ENCODE results near the gene HNRNPU. TPM values are rescaled to one million over a fixed set of nuclear protein-coding genes. Genes with fewer than 3 reads are reported as not detected.
A peak's percentile ranks its signal among the peaks of the same experiment; 100 is the strongest.

HNRNPU gene
- total RNA-seq, 1 experiment from 2014 or later = 602 TPM

DNA sequence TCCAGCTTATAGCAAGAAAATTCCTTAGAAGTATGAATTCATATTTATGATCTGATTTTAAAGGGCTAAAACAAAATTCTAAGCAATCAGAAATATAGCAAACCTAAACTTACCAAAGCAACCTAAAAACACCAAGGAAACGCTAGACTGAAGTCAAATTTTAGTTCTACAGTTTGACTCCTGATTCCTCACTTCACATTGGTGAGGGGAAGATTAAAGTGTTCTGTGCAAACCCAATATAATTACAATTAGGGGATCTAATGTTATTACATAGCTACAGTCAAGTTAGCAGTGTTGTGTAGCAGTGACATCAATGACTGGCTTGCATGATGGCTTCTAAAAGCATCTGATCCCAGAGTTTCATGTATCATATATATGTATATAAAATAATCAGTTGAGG lies 11.6 kb downstream of the HNRNPU start:
- peaks cover 95% of the 10 kb centered on the region for H3K36me3 ChIP-seq
- DNase-seq = no peak
- H3K27me3 ChIP-seq = no peaks in the 10 kb centered on the region
- H3K4me1 ChIP-seq = no peaks in the 10 kb centered on the region
- H3K4me3 ChIP-seq = no peak overlapping the region
- H3K9me3 ChIP-seq (replicated peaks) = no peaks in the 10 kb centered on the region
- H3K27ac ChIP-seq = no peak overlapping the region

DNA sequence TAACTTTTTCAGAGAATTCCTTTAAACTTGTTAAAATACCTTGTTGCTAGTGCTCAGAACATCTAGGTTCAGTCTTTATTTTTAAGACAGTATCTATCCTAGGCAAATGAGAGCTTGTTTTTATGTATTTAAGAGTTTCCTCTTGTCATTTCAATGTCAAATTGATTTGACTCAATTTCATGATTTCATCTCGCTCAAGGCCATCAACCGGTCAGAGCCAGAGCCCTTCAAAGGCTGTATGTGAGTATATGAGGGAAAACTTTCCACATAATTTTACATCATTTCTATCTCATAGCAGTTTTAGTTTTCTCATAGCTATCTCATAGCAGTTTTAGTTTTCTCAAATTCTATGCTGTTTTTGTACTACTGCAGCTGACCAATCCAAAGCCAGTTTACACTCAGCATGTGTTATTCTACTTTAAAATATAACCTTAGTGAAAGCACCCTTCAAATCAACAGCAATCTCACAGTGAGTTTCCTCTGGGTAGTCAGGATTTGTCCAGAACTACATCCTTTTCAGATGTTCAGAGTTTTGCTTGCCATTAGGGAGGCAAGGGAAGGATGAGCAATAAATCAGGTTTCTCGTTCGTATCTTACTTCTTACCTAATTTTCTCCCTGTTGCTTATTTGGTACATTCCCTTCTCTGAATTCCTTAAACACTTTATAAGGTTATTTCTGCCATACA lies 12.7 kb downstream of the HNRNPU start:
- Histone ChIP-seq H3K27me3 (no peaks in the 10 kb centered on the region), H3K4me1 (no peaks in the 10 kb centered on the region), H3K36me3 (peaks cover 95% of the 10 kb centered on the region), H3K4me3 (no peak overlapping the region), H3K9me3 (replicated peaks) (no peaks in the 10 kb centered on the region), H3K27ac (no peak overlapping the region)
- DNase-seq = no peak

DNA sequence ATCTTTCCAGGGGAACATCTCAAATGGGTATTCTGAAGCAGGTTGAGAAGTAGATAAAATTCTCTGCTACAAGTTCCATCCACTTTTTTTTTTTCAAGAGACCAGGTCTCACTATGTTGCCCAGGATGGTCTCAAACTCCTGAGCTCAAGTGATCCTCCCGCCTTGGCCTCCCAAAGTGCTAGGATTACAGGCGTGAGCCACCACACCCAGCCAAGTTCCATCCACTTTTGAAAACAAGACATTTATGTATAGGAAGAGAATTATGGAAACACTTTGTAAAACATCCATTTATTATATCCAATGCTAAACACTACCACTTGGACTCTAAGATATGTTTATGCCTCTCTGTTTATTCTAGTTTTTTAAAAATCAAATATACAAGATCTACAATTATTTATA lies 13.4 kb downstream of the HNRNPU start:
- Histone ChIP-seq H3K27ac (no peak overlapping the region), H3K27me3 (no peaks in the 10 kb centered on the region), H3K4me1 (no peaks in the 10 kb centered on the region), H3K36me3 (peaks cover 91% of the 10 kb centered on the region), H3K4me3 (no peak overlapping the region), H3K9me3 (replicated peaks) (no peaks in the 10 kb centered on the region)
- DNase-seq = no peak

DNA sequence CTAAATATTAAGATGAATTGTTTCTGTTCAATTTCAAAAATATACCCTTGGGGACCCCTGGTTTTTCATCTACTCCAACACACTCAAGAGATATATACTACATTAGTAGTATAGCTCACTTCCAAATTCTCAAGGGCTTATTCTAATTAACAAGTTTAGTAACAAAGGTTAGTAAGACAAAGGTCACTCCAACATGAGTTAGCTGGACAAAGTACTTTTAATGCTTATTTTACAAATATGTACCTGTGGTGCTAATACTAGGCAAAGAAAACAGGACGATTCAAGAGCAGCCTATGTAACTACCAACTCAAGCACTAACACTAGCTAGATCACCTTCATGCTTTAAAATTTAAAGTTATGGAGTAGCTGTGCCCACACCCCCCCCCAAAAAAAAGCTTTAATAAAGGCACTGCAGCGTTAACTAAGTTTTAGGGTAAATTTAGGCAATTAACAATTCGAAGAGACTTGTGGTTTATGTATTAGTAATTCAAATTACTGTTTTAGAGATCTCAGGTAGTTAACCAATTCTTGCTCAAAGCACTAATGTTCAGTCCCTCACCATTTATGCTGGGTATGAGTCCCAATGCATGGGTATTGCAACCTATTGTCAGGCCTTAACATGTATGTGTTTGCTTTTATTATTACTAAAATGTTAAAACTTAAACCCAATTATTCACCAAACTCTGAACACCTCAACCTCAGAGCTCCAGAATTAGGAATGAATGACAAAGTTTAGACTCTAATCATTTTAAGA lies 14.1 kb downstream of the HNRNPU start:
- H3K4me3 ChIP-seq = no peak overlapping the region
- DNase-seq = no peak
- H3K27me3 ChIP-seq = no peaks in the 10 kb centered on the region
- H3K4me1 ChIP-seq = no peaks in the 10 kb centered on the region
- H3K36me3 ChIP-seq = peaks cover 85% of the 10 kb centered on the region
- H3K9me3 ChIP-seq (replicated peaks) = no peaks in the 10 kb centered on the region
- H3K27ac ChIP-seq = no peak overlapping the region

DNA sequence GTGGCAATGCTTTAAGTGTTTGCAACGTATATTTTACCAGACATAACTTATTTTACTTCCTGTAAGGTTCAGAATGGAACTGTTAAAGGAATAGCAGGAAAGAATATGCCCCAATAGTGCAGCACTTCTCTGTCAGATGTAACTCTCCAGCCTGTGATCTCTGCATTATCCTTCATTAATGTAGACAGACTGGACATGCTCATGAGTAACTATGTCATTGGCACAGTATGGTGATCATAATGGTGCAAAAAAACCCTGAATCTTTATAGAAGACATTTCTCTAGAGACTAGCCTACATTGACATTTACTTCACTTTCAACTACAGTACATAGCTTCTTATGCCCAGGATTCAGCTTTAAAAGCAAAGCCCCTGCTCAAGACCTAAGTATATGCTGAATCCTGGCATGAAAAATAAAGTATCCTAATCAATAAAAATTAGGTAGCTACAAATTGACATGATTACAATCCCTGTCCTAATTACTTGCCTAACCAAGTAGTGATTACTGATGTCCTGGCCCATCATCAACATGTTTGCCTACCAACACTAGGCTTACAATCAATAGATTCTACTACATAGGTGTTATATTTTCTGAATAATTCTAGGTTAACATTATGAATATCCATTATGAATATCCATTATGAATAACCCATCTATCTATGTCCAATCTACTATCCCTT lies 15.0 kb downstream of the HNRNPU start:
- H3K36me3 ChIP-seq = peaks cover 85% of the 10 kb centered on the region
- no peaks in the 10 kb centered on the region for H3K27me3 ChIP-seq
- DNase-seq = no peak
- H3K4me3 ChIP-seq = no peak overlapping the region
- no peaks in the 10 kb centered on the region for H3K4me1 ChIP-seq
- H3K9me3 ChIP-seq (replicated peaks) = no peaks in the 10 kb centered on the region
- H3K27ac ChIP-seq = no peak overlapping the region

DNA sequence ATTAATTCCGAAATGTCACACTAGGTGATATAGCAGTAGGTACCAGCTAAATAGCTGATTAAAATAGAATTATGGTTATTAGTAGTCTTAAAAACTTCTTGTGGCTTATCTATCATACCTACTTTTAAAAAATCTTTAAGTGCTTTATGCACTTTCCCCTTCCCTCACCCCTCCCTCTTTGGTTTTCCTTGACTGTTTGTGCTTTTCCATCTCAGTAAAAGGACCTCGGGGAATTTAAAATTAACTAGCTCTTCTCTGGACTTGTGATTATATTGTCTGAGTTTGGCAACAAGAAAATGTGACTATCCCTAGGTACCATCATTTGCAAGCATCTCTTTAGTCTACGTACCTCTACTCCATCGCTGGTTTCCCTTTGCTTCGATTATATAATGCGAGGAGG lies 17.7 kb downstream of the HNRNPU start:
- Histone ChIP-seq H3K36me3 (peaks cover 82% of the 10 kb centered on the region), H3K9me3 (replicated peaks) (no peaks in the 10 kb centered on the region)

DNA sequence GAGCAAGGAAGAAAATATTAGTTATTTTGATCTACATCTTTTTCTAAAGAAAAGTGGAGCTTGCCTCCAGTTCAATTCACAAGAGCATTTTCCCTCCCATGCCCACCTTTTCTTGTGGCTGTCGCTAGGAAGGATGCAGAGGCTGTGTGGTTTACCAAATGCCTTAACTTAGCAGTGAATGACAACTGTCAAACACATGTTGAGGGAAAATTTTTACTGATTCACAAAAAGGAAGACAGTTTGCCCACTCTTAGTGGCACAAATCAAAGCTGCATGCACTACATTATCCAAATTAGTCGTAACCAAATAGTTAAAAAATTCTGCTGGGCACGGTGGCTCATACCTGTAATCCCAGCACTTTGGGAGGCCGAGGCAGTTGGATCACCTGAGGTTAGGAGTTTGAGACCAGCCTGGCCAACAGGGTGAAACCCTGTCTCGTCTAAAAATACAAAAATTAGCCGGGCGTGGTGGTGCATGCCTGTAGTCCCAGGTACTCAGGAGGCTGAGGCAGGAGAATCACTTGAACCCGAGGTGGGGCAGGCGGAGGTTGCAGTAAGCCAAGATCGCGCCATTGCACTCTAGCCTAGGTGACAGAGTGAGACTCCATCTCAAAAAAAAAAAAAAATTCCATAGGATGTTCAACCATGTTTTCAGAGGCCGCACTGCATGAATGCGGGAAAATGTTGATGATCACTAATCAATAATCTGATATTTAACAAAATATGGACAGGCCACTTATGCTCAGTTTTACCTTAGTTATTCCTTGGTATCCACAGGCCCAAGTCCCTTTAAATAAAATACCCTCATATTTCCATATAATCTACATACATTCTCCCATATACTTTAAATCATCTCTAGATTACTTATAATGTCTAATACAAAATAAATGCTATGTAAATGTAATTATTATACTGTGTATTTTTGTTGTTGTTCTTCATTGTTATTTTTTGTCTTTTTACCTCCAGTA lies 19.9 kb downstream of the HNRNPU start:
- H3K36me3 ChIP-seq = peaks cover 82% of the 10 kb centered on the region
- H3K9me3 ChIP-seq (replicated peaks) = no peaks in the 10 kb centered on the region
- no peak for DNase-seq
- H3K27me3 ChIP-seq = no peaks in the 10 kb centered on the region
- H3K27ac ChIP-seq = no peak overlapping the region
- no peaks in the 10 kb centered on the region for H3K4me1 ChIP-seq
- no peak overlapping the region for H3K4me3 ChIP-seq

More for the DNA sequence above, 17.7 kb downstream of the HNRNPU start:
- Histone ChIP-seq H3K27ac (no peak overlapping the region), H3K4me1 (no peaks in the 10 kb centered on the region), H3K27me3 (no peaks in the 10 kb centered on the region), H3K4me3 (no peak overlapping the region)
- no peak for DNase-seq

DNA sequence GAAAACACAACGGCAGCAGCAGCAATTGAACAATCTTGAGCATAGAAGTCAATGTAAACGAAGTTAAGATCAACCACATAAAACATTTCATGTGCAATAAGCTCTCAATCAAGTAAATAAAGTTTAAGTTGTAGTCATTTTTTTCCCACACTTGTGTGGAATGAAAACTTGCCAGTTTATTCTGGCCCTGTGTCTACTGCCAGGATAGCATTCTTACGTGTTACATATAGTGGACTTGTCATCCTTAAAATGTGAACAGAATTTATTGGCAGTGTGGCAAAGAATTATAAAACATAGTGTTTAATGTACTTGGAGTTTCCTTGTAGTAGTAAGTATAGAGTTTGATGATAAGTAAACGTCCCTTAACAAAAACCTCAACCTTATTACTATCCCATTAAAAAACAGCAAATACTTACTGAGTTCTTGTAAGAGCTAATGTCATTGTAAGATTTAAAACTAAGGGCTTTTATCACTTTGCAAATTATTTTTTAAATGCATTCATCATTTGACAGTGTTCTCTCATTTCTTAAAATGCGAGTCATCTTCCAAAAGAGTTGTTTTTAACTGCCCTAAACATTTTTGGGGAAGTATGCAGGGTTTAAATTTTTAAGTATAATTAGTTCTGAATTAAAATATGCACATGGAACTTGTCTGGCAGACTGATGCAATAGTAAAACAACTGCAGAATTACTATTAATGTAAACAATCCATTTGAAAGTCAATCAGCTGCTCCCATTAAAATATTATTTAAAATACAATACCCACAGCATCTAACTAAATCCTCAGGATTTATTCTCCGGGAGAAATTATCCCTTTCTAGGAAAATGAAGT lies 21.0 kb downstream of the HNRNPU start:
- Histone ChIP-seq H3K4me3 (no peak overlapping the region), H3K4me1 (no peaks in the 10 kb centered on the region), H3K27ac (no peak overlapping the region), H3K36me3 (peaks cover 77% of the 10 kb centered on the region), H3K27me3 (no peaks in the 10 kb centered on the region), H3K9me3 (replicated peaks) (no peaks in the 10 kb centered on the region)
- DNase-seq = no peak

DNA sequence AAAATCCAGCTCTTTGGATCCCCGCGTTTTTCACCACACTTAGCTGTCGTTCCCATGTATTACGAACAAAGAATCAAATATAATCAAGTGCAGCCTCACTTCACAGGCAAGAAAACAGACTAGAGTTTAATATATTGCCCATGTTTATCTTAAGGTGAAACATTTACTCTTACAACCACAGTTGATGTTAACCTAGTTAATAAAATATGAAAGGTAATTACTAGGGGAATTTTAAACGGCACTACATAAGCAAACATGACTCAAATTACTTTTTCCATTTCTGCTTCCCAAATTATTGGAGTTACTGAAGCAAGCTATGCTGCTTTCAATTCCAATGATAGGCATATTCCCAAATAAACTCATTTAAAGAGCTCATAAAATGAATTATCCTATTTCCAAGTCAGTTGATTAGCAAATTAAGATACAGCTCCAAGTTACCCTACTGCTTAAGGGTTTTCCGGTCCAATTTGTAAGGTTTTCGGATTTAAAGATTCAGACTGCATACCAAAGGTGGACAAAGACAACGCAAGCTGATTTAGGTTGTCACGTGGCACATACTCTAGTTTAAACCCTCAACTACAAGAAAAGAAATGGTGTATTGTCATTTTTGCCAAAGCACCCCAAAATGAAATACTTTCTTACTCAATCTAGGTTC lies 22.9 kb downstream of the HNRNPU start:
- H3K27me3 ChIP-seq = no peaks in the 10 kb centered on the region
- DNase-seq = no peak
- no peaks in the 10 kb centered on the region for H3K9me3 ChIP-seq (replicated peaks)
- H3K36me3 ChIP-seq = peaks cover 66% of the 10 kb centered on the region
- no peaks in the 10 kb centered on the region for H3K4me1 ChIP-seq
- no peak overlapping the region for H3K4me3 ChIP-seq
- no peak overlapping the region for H3K27ac ChIP-seq

DNA sequence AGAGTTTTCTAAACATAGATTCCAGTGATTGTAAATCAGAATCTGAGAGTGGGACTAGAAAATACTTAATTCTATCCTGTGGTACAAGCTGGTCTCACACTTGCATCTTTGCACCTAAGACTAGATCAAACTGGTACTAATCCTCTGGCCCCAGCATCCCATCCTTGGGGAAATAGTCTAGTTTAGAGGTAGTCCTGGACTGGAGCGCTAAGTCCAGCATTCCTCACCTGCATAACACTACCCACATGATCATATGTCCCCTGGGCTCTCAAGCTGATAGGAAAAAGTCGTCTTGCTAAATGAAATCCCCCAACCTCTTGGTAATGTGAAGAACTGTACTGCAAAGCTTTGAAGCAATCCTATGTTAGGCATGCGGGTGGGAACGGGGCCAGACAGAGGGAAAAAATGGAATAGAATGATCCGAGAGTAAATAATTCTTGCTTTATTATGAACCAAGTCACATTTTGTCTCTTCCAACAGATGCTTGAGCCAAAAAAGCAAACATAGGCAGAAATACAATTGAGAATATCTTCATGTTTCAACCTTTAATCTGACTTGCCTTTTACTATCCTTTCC lies 24.0 kb downstream of the HNRNPU start:
- no peaks in the 10 kb centered on the region for H3K4me1 ChIP-seq
- peaks cover 65% of the 10 kb centered on the region for H3K36me3 ChIP-seq
- no peak overlapping the region for H3K27ac ChIP-seq
- H3K4me3 ChIP-seq = no peak overlapping the region
- H3K9me3 ChIP-seq (replicated peaks) = no peaks in the 10 kb centered on the region
- no peak for DNase-seq
- no peaks in the 10 kb centered on the region for H3K27me3 ChIP-seq

DNA sequence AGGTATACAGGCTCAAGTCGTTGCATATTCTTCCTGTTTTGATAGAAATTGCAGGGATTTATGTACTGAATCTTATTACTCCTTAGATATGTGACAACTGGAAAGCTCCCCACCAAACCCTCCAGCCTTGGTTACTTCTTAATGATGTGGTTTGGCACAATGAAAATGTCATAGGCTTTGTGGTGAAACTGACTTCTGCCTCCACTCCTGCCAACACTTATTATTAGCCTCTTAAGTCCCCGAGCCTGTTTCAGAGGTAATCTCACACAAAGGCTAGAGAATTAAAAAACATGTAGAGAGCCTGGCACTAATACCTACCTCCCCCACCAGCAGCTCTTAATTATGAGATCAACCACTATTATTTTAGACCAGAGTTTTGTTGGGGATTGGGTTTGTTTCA lies 24.7 kb downstream of the HNRNPU start:
- no peak for DNase-seq
- Histone ChIP-seq H3K27me3 (no peaks in the 10 kb centered on the region), H3K4me1 (no peaks in the 10 kb centered on the region), H3K27ac (no peak overlapping the region), H3K9me3 (replicated peaks) (no peaks in the 10 kb centered on the region), H3K4me3 (no peak overlapping the region), H3K36me3 (peaks cover 59% of the 10 kb centered on the region)

DNA sequence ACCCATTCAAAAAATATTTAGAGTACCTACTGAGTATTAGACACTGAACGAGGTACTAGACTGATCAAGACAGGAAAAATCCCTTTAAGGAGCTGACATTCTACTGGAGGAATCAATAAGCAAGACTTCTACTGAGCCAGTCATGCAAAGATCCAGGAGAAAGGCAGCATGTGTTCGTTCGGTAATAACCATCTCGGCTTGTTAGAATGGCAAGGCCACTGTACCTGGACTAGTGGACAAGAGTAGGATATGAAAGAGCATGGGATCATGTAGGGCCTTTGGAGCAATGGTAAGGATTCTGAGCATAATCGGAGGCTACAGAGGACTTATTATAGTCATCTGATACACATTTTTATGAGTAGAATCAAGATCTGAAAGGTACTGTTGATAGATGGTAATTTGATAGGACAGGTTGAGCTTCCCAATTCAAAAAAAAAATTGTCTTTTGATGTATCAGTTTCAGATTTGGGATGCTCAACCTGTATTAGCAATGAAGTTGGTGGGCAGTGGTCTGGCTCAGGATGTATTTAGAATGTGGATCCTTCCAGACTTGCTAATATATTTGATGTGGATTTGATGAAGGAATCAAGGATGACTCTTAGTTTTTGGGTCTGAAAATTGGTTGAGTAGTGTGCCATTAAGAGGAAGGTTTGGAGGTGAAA lies 26.6 kb downstream of the HNRNPU start:
- H3K4me1 ChIP-seq = no peaks in the 10 kb centered on the region
- H3K36me3 ChIP-seq = peaks cover 42% of the 10 kb centered on the region
- H3K4me3 ChIP-seq = no peak overlapping the region
- no peak for DNase-seq
- H3K27ac ChIP-seq = no peak overlapping the region
- no peaks in the 10 kb centered on the region for H3K27me3 ChIP-seq
- no peaks in the 10 kb centered on the region for H3K9me3 ChIP-seq (replicated peaks)

DNA sequence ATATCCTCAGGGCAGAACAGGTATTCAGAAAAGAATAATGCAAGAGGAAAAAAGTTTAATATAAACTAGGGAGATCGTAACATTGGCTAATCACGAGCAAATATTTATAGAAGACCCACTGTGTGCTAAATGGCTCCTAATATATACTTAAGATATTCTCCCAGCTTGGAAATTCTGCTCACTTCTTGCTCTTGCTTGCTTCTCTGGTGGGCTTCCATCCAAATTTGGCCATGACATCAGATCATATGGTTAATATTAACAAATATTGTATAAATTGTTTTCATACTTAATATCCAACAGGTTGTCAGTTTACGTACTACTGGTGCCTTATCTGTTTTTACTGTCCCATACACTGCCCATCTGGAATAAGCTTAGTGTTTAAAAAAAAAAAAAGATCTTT lies 27.8 kb downstream of the HNRNPU start:
- H3K36me3 ChIP-seq = peaks cover 32% of the 10 kb centered on the region
- DNase-seq = no peak
- H3K4me1 ChIP-seq = no peaks in the 10 kb centered on the region
- H3K9me3 ChIP-seq (replicated peaks) = no peaks in the 10 kb centered on the region
- no peak overlapping the region; the same call in 1 of the 2 replicates for H3K27ac ChIP-seq
- H3K4me3 ChIP-seq = peak overlapping the region; percentile 82
- no peaks in the 10 kb centered on the region for H3K27me3 ChIP-seq

Data from SJCRH30 (cell line).